K562 (cell line): Measurements from ENCODE around the gene INS. TPM values are rescaled to one million over a fixed set of nuclear protein-coding genes. Genes with fewer than 3 reads are reported as not detected.

Source experiments
- ATAC-seq: fragments of 200-7000 bp; cut with Tn5 transposase; 3 replicates; pipeline ENCODE4 v1.9.1; 2020; ENCODE audit warnings: moderate library complexity
- BruUV-seq: library from RNA; stranded (reverse); fragments of 400-500 nt; replicated peaks from 2 replicates; lab custom pipeline; 2021; lab: Mats Ljungman, UMichigan
- CTCF ChIA-PET: fragments of 300-600 bp; formaldehyde crosslinking; extraction: SDS; loops from one replicate; lab custom pipeline; 2021; ENCODE audit warnings: low intra/inter-chr PET ratio; lab: Yijun Ruan, JAX
- POLR2A ChIA-PET: fragments of 300-600, 350-650 bp; sonication (Branson Sonifier 250); formaldehyde crosslinking; extraction: SDS; loops from one replicate; lab custom pipeline; 2021; ENCODE audit warnings: antibody characterized with exemption, inconsistent platforms; lab: Yijun Ruan, JAX
- DNase-seq, 4 experiments: peaks; one replicate each; pipeline versions ENCODE4 v3.0.0 to v3.0.0-alpha.2; 2011 to 2018; ENCODE audit warnings: low spot score in 3 of 4, mixed read lengths in 3 of 4; ENCODE audit errors: extremely low read depth in 1 of 4
- FAIRE-seq: peaks from 2 replicates; lab custom pipeline; 2011; peaks lifted over from hg19 to GRCh38; lab: Jason Lieb, UNC
- H2AFZ ChIP-seq: 2 replicates; pipeline ENCODE4 v1.6.0; 2011; ENCODE audit warnings: low read depth, low read length, control low read depth, inconsistent platforms
- H3K27ac ChIP-seq: fragments of 200-600 bp; 3 replicates; pipeline ENCODE4 v1.8.0; 2011; ENCODE audit warnings: low read depth, mild to moderate bottlenecking, control low read depth, inconsistent platforms, low read length, moderate library complexity, mixed read lengths; ENCODE audit errors: extremely low read depth
- H3K27me3 ChIP-seq, 2 experiments: fragments of 300-600 bp in 1 of 2; 2 replicates in 1 of 2; 3 replicates in 1 of 2; pipeline versions ENCODE4 v1.6.0 to v1.8.0; 2011; ENCODE audit warnings: inconsistent platforms in 2 of 2, low read length in 2 of 2, mild to moderate bottlenecking in 1 of 2, mixed read lengths in 1 of 2, moderate library complexity in 1 of 2; ENCODE audit not compliant: control insufficient read depth in 2 of 2, insufficient read depth in 2 of 2
- H3K36me3 ChIP-seq: fragments of 300-600 bp; 3 replicates; pipeline ENCODE4 v1.8.0; 2011; ENCODE audit warnings: mild to moderate bottlenecking, low read length, inconsistent platforms; ENCODE audit not compliant: control insufficient read depth, insufficient read depth
- H3K4me1 ChIP-seq, 2 experiments: fragments of 200-600 bp in 1 of 2; replicated peaks in 1 of 2; 2 replicates in 1 of 2; 3 replicates in 1 of 2; pipeline versions ENCODE4 v1.5.1 to v1.8.0; 2011; ENCODE audit warnings: inconsistent platforms in 2 of 2, low read length in 2 of 2, mild to moderate bottlenecking in 1 of 2, mixed read lengths in 1 of 2, moderate library complexity in 1 of 2; ENCODE audit not compliant: control insufficient read depth in 2 of 2, insufficient read depth in 2 of 2
- H3K4me2 ChIP-seq: 2 replicates; pipeline ENCODE4 v1.6.1; 2011; ENCODE audit warnings: low read length, control low read depth, inconsistent platforms, mixed read lengths; ENCODE audit not compliant: insufficient read depth
- H3K4me3 ChIP-seq: fragments of 200-600 bp; sonication (generic), shearing (Covaris generic); 2 replicates; pipeline ENCODE4 v1.5.1; 2016; ENCODE audit warnings: control low read depth, inconsistent platforms
- H3K79me2 ChIP-seq: fragments of 200-600 bp; 3 replicates; pipeline ENCODE4 v1.8.0; 2011; ENCODE audit warnings: low read length, inconsistent platforms; ENCODE audit not compliant: control insufficient read depth, insufficient read depth
- H3K9ac ChIP-seq, 2 experiments: 2 replicates each; pipeline versions ENCODE4 v1.6.0 to v1.6.1; 2011; ENCODE audit warnings: low read depth in 2 of 2, low read length in 2 of 2, control low read depth in 1 of 2, inconsistent platforms in 1 of 2, mild to moderate bottlenecking in 1 of 2, mixed read lengths in 1 of 2; ENCODE audit not compliant: insufficient read depth in 1 of 2
- H3K9me1 ChIP-seq: one replicate; pipeline ENCODE4 v1.6.0; 2011; ENCODE audit warnings: inconsistent platforms, mild to moderate bottlenecking, low read length, moderate library complexity; ENCODE audit not compliant: control insufficient read depth, insufficient read depth
- H3K9me3 ChIP-seq: replicated peaks from 2 replicates; pipeline ENCODE4 v1.5.1; 2011; ENCODE audit warnings: low read depth, low read length, inconsistent platforms; ENCODE audit not compliant: control insufficient read depth, insufficient read depth
- H4K20me1 ChIP-seq: replicated peaks from 2 replicates; pipeline ENCODE4 v1.6.1; 2011; ENCODE audit warnings: low read length, inconsistent platforms, mixed read lengths; ENCODE audit not compliant: control insufficient read depth, insufficient read depth
- CEBPZ ChIP-seq: fragments of 150-350 bp; IDR thresholded peaks from 2 replicates; pipeline ENCODE4 v1.6.1; 2014; ENCODE audit warnings: low read depth, mild to moderate bottlenecking, low read length, borderline replicate concordance
- ELF2 ChIP-seq: fragments of 250-450 bp; sonication (Bioruptor Pico); IDR thresholded peaks from 2 replicates; pipeline ENCODE4 v1.5.0; 2021; ENCODE audit warnings: mild to moderate bottlenecking
- FOXP4 ChIP-seq: sonication (generic); formaldehyde crosslinking; IDR thresholded peaks from 2 replicates; pipeline ENCODE4 v1.8.0; 2022; ENCODE audit warnings: mild to moderate bottlenecking, missing genetic modification reagents, borderline replicate concordance
- RBM22 ChIP-seq: fragments of 200-400 bp; formaldehyde crosslinking; IDR thresholded peaks from 2 replicates; pipeline ENCODE4 v1.6.1; 2018; ENCODE audit warnings: low read length, low read depth; ENCODE audit not compliant: poor library complexity, severe bottlenecking
- TOE1 ChIP-seq, 2 experiments: fragments of 450-650 bp in 1 of 2; sonication (generic) in 1 of 2; formaldehyde crosslinking in 1 of 2; IDR thresholded peaks; 2 replicates each; pipeline versions ENCODE4 v1.7.1 to v1.8.0; 2016 to 2022; ENCODE audit warnings: borderline replicate concordance in 2 of 2, mild to moderate bottlenecking in 2 of 2, antibody characterized with exemption in 1 of 2, inconsistent platforms in 1 of 2, low read depth in 1 of 2, missing genetic modification reagents in 1 of 2, moderate library complexity in 1 of 2
- ZNF280B ChIP-seq: fragments of 250-450 bp; sonication (Bioruptor Pico); IDR thresholded peaks from 2 replicates; pipeline ENCODE4 v1.5.1; 2021; ENCODE audit warnings: mild to moderate bottlenecking
- WGBS: fragments of 100-300 bp; shearing (Covaris generic); methylation state at CpG from one replicate; pipeline ENCODE4 v1.1.6; 2016; ENCODE audit warnings: low coverage, mixed read lengths; ENCODE audit not compliant: insufficient coverage; ENCODE audit errors: missing lambda C conversion rate; 5-methylcytosine and 5-hydroxymethylcytosine counted together
- in situ Hi-C: fragments of 300-500 bp; cut with MboI; formaldehyde crosslinking; loops from 4 replicates; pipeline ENCODE4 v1.15.0; 2018; ENCODE audit warnings: inconsistent platforms, mixed read lengths
- intact Hi-C: fragments of 100-400 bp; cut with micrococcal nuclease; formaldehyde crosslinking; loops from 2 replicates; pipeline ENCODE4 v1.14.2; 2022
- polyA plus RNA-seq, 8 experiments: library from polyadenylated mRNA; depleted of rRNA in 4 of 8; stranded (reverse) in 5 of 8; unstranded in 3 of 8; fragments of >200 nt; fragmentation: Nextera tagmentation in 2 of 8; fragmentation: Illumina TruSeq in 1 of 8; extraction: Ambion mirVana in 2 of 8; extraction: Trizol in 1 of 8; gene quantifications; 2 replicates each; pipeline versions ENCODE4 v1.2.1 to v1.2.3, GENCODE V29; 2011 to 2014; ENCODE audit warnings: inconsistent platforms in 1 of 8, missing spikeins in 1 of 8
- total RNA-seq, 7 experiments: library from RNA; depleted of rRNA in 6 of 7; stranded (reverse); fragments of >200 nt in 6 of 7; fragmentation: Illumina TruSeq in 2 of 7; extraction: Trizol in 2 of 7; gene quantifications; 2 replicates each; pipeline versions ENCODE4 v1.2.1 to v1.2.3, GENCODE V29; 2011 to 2021; ENCODE audit warnings: low replicate concordance in 1 of 7

INS gene
- total and polyA plus RNA-seq, 9 of the 15 experiments (the other 6 are each of a cell fraction or from before 2014, with no cell fraction given), result not detected

- BruUV-seq, result no TSS peak
Measured at GRCh38 chr11:2139123-2139521, 21.9 kb downstream of the INS start, which contains the start of gene IGF2. IGF2 (minus strand) TSS chr11:2139389; CDS start chr11:2135523, 3,866 bp downstream.

More at GRCh38 chr11:2139123-2139521, 21.9 kb downstream of the INS start, which contains the start of gene IGF2:
- H3K9me3 ChIP-seq, result no peaks in the 10 kb centered on the region
- 14% methylated on average over 11 of the region's 62 CpGs for WGBS
- in situ Hi-C loops, result no loop called here
- peaks cover 7 to 45% of the 10 kb centered on the region in 2 experiments; a peak in 3 of 5 replicates for H3K27me3 ChIP-seq
- H3K27ac ChIP-seq, result no peak within 1 kb of the TSS
- H2AFZ ChIP-seq, result no peak within 1 kb of the TSS
- peaks cover 0 to 26% of the 10 kb centered on the region in 2 experiments; a peak in 2 of 5 replicates for H3K4me1 ChIP-seq
- H4K20me1 ChIP-seq, result no peaks in the 10 kb centered on the region
- FAIRE-seq (no peak), ATAC-seq (no peak), DNase-seq (peak in 2 of 4 experiments; percentile 56 to 58)
- no peaks in the 10 kb centered on the region for H3K36me3 ChIP-seq
- POLR2A ChIA-PET, result no interaction called here
- H3K79me2 ChIP-seq, result no peaks in the 10 kb centered on the region
- no peaks in the 10 kb centered on the region for H3K9me1 ChIP-seq
- H3K4me2 ChIP-seq, result no peak within 1 kb of the TSS
- CTCF ChIA-PET, result no interaction called here
- no peak for TF ChIP-seq RBM22
- TF ChIP-seq ELF2 (CRISPR knock-in tag), result no peak
- no peak for TF ChIP-seq CEBPZ
- no peak for TF ChIP-seq TOE1 (IDR thresholded peaks at IDR 0.05; ENCODE audit: borderline replicate concordance)
- TF ChIP-seq TOE1 (CRISPR knock-in tag; IDR thresholded peaks at IDR 0.05; ENCODE audit: borderline replicate concordance, low read depth), result no peak
- TF ChIP-seq ZNF280B (CRISPR knock-in tag), result no peak
- no peak for TF ChIP-seq FOXP4 (CRISPR knock-in tag)
- H3K9ac ChIP-seq, result no peak within 1 kb of the TSS
- intact Hi-C loops, result no loop called here
- H3K4me3 ChIP-seq, result no peak within 1 kb of the TSS
